WI38 (cell line): ENCODE data around the gene SFXN3.

Experiments used
- H3K4me3 ChIP-seq: 2 replicates; pipeline ENCODE4 v1.5.1; 2011; ENCODE audit warnings: low read depth, mild to moderate bottlenecking, control low read depth, low read length
- TF ChIP-seq, protein P1 (sequence below): IDR thresholded peaks from 2 replicates; pipeline ENCODE4 v1.5.1; 2012; ENCODE audit warnings: low read depth, mild to moderate bottlenecking, control low read depth, low read length

SFXN3 gene

GRCh38 chr10:101041252-101041761, 10.3 kb downstream of the SFXN3 start:
- TF ChIP-seq, protein P1, sequence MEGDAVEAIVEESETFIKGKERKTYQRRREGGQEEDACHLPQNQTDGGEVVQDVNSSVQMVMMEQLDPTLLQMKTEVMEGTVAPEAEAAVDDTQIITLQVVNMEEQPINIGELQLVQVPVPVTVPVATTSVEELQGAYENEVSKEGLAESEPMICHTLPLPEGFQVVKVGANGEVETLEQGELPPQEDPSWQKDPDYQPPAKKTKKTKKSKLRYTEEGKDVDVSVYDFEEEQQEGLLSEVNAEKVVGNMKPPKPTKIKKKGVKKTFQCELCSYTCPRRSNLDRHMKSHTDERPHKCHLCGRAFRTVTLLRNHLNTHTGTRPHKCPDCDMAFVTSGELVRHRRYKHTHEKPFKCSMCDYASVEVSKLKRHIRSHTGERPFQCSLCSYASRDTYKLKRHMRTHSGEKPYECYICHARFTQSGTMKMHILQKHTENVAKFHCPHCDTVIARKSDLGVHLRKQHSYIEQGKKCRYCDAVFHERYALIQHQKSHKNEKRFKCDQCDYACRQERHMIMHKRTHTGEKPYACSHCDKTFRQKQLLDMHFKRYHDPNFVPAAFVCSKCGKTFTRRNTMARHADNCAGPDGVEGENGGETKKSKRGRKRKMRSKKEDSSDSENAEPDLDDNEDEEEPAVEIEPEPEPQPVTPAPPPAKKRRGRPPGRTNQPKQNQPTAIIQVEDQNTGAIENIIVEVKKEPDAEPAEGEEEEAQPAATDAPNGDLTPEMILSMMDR: peak; percentile 92
- no peak overlapping the region for H3K4me3 ChIP-seq

DNA sequence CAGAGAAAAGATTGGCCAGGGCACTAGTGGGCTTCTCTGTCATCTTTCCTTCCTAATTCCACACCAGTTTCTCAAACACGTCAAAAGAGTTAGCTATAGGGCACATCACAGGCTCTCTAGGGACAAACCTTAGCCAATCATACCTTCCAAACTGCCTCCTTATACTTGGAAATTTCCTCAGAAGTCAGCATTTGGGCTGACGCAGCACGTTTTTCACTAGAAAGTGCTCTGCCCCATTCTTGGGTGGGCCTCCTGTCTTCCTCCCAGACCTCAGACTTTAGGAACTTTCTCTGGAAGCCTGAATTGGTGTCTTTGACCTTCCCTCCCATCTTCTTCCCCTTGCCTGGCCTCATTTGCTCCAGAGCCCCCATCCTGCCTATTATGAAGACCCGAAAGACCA, 11.1 kb downstream of the SFXN3 start:
- peak overlapping the region; percentile 64 for H3K4me3 ChIP-seq
- TF ChIP-seq, protein P1: no peak

DNA sequence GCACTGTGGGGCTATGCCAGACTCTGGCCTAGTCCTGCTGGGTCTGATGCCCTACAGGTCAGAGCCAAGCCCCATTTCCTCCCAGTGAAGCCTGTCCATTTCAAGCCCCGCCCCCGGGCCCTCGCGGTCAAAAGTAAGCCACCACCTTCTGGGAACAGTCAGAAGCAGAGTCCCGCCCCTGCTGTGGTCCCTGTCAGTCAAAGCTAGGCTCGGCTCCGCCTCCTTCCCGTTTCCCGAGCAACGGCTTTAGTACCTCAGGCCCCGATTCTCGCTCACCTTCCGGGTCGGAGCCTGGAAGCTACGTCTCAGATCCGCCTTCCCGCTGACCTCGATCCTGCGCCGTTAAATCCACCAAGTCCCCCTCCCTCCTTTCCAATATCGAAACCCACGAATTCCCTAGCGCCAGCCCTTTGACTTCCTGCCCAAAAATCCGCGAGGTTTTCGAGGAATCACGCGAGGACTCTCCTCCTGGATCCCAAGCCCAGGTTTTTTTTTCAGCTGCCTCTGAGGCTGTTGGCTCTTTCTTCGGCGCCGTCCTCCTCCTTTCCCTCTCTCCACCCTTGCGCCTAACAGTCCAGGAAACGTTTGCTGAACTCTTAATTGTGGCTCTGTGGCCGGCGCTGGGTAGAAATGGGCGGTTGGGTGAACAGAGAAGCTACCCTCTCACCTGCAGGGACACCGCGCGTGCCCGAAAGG, 11.8 kb downstream of the SFXN3 start:
- H3K4me3 ChIP-seq: peak overlapping the region; percentile 64
- TF ChIP-seq, protein P1: no peak

GRCh38 chr10:101043363-101043707, 12.3 kb downstream of the SFXN3 start:
- peak overlapping the region; percentile 64 for H3K4me3 ChIP-seq
- TF ChIP-seq, protein P1: no peak

GRCh38 chr10:101044117-101044516, 13.1 kb downstream of the SFXN3 start:
- TF ChIP-seq, protein P1: no peak

DNA sequence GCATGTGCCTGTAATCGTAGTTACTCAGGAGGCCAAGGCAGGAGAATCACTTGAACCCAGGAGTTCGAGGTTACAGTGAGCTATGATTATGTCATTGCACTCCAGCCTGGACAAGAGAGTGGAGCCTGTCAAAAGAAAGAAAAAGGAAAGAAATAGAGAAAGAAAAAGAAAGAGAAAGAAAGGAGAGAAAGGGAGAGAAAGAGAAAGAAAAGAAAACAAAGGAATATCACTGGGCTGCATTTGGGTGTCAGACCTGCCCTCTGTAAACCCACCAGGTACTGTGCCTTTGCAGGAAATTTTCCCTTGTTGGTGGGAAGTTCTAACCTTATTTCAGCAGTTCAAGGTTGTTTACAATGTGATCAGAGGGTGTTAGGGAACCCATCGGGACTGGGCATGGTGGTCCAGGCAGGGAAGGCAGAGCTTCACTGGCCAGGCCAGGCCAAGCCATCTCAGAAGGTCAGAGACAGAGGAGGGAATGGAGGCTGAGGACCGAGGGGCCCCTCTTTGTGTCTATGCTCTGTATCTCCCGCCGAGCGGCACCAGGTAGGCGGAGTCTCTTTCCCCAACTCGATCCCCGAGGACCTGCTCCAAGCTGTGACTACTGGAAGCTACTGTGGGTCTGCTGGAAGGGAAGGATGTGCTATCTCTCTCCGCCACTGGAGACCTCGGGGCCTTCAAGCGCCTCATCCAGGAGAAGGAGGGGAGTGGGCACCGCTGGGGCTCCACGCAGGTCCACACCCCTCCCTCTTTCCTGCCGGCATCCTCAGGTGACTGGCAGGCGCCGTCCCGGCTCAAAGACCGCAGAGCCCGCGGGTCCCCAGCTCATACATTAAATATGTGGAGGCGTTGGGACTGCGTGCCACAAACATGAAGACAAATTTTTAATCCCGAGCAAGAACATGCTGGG, 15.6 kb downstream of the SFXN3 start:
- H3K4me3 ChIP-seq: no peak overlapping the region
- TF ChIP-seq, protein P1: no peak

More at GRCh38 chr10:101044117-101044516, 13.1 kb downstream of the SFXN3 start:
- H3K4me3 ChIP-seq: no peak overlapping the region

GRCh38 chr10:101047268-101047667, 16.2 kb downstream of the SFXN3 start:
- TF ChIP-seq, protein P1: no peak
- no peak overlapping the region for H3K4me3 ChIP-seq
